Fibroblast of skin of left quadriceps (primary cell): Measurements from ENCODE around the gene KRCC1.
"Not testable (repeated sequence)": the region's sequence is repeated elsewhere in the genome, so short reads cannot be mapped to it uniquely, and the experiment has no call there.

Experiments
- DNase-seq, 2 experiments: peaks; one replicate each; pipeline ENCODE4 v3.0.0-alpha.2; 2013; ENCODE audit warnings: low read depth in 2 of 2

Gene KRCC1

DNA sequence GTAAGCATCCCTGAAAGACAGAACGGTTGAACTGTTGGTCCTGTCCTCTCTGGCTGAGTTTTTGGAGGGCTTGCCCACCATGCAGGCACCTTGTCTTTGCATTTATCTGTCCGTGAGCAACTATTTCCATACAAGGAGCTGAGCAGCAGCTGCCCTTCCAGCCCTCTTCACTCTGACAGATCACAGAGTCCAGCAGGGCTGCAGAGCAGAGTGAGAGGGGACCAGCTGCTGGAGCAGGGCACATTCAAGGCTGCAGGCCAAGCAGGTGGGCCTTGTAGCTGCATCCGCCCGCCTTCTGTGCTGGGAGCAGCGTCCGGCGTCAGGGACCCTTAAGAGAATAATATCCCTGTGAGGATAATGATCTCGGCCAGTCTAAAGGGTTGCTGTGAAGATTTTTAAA is 21.5 kb upstream of the KRCC1 start:
- no peak for DNase-seq

DNA sequence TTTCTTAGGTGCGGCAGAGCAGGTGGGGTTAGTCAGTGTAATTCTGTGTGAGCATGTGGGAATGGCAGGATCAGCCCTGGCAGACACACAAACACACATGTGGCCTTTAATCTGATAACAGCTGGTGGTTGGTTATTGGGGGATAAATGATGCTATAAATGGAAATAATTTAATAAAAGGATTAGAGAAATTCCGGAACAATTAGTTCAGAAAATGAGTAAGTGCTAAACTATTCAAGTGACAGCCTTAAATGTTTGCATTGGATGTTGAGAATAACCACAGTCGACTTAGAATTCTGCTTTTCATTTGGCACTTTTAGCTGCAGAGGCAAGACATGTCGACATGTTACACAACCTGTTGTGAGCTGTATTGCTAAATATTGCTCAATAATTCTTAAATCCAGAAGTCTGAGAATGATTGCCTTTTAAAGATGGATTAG is 19.3 kb upstream of the KRCC1 start:
- DNase-seq, result peak; percentile 92 to 93

DNA sequence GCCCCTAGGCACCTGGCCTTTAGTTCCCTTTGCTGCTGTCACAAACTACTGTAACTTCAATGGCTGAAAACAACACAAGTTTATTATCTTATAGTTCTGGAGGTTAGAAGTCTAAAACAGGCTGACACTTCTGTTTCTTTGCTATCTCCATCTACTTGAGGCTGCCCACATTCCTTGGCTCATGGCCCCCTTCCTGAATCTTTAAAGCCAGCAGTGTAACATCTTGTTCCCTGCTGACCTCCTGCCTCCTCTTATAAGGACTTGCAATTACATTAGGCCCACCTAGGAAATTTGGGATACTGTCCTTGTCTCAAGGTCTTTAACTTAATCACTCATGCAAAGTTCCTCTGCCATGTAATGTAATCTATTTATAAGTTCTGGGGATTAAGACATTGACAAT is 18.6 kb upstream of the KRCC1 start:
- DNase-seq, result no peak

DNA sequence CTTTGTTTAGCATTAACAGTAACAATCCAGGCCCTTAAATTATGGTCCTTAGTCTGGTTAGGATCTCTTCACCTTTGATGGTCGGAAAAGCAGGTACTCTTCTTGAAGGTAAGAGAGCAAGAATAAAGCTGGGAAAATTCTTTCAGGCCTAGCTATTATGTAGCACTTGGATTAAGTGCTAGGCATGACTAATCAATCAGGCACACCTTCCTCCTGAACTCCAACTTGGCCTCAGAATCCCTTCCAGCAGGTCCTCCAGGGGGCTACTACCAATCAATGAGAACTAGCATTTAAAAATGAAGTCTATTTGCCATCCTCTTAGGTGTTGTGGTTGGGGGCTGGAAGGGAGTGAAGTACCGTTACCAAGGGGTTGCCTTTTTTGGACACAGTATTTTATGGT is 15.8 kb upstream of the KRCC1 start:
- DNase-seq, result no peak

DNA sequence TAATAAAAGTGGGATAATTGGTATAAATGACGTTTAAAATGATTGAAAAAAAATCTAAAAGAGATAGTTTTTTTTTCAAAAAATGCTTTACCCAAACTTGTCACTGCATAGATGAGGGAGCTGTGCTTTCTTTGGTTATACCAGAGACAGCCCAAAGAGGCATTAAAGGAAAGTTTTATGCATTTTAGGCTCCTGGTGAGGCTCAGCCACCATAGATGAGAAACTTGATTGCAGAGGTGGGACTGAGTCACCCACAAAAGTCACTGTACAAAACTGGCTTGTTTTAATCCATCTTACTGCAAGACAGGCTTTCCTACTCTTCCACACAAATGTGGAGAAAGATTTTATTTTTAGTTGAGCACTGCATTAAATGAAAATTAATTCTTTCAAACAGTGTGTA is 14.5 kb upstream of the KRCC1 start:
- DNase-seq, result no peak

DNA sequence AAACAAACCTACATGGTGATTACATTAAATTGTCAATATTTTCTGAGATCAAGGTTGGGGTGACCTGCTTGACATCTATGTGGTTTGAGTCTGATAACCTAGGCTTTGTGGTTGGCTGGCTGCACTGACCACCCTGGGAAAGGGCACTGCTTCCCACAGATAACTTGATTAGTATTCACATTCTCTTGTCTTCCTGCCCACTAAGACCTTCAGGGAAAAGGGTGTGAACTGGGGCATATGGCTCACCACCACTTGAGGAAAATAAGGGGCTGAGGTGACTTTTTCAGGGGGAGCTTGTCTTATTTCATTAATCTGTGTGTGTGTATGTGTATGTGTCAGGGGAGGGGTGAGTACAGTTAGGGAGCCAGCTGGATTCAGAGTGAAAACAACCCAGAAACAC is 13.5 kb upstream of the KRCC1 start:
- DNase-seq, result no peak

DNA sequence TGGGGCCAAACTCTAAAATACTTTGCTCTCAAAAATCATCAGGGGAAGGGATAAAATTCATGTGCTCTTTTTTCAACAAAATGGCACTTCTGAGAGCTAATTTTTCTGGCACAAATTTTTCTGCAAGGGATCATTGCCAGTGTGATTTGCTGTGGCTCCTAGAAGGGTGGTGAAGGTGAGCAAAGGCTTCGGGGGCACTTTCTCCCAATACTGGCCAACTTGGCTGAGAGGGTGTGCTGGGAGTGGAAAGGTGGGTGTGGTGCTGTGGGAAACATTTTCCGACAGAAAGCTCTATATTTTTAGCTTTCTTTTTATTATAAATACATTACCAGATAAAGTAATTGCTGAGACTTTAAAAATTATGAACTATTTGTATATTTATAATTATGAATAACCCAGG is 12.5 kb upstream of the KRCC1 start:
- no peak for DNase-seq

DNA sequence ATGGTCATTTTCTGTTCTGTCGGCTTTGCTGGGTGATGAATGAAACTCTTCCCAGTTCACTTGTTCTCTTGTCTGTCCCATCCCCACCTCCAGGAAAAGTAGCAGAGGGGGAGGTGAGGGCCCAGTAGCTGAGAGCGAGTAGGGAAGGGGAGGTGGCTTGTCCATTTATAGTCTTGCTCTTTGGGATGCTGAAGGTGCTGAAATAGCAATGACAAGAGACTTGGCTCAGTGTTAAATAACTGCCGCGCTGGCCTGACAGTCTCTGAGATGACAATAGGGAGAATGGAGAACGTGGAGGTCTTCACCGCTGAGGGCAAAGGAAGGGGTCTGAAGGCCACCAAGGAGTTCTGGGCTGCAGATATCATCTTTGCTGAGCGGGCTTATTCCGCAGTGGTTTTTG is 12.0 kb upstream of the KRCC1 start, which contains the start of gene SMYD1:
SMYD1 (plus strand) TSS at position 228 of the 400 bp plus-strand sequence; CDS start at position 268, 40 bp downstream.
- no peak for DNase-seq

DNA sequence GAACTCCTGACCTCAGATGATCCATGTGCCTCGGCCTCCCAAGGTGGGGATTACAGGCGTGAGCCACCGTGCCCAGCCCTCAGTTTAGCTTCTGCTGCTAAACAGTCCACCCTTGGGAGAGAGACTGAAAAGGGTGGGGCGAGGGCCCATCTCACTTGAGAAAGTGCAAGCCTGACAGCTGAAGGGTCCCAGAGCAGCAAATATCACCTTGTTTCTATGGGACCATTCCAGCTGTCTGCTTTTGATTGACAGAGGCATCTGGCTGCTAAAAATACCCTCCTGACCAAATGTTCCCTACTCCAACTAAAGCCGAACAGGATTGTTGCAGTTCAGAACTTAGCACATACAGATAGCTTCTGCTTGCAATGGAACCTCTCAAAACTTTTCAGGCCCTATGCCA is 11.6 kb upstream of the KRCC1 start:
- no peak for DNase-seq

DNA sequence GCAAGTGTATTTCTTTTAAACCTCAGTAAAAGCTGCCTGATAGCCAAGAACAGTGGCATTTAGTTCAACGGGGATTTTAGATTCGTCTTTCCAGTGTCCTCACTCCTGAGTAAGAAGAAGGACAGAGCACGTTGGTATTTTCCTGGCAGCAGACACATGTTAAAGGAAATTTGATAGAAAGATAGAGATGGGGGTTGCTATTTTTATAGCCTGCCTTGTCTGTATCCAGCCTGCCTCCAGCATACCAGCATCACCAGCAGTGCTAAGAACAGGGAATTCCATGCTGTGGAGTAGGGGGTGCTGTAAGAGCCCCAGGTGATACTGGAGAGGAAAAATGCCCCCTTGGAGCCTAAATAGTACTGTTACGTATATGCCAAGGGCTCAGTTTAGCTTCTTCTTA is 11.0 kb upstream of the KRCC1 start:
- DNase-seq, result no peak

DNA sequence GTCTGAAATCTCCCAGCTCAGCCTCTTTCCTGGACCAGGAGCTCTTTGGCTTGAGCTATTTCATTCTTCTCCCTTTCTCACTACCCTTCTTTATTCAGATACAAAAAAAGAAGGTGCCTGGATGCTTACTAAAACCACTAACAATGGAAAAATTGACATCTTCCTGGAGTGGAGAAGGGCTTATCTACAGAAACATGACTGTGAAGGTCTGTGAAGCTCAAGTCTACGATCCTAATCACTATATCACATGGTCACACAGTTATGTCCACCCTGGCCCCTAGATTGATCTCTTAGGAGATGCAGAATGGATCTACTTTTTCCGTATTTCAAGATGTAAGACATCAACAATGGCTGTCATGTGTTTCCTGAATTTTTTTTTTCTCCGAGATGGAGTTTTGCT is 5.7 kb upstream of the KRCC1 start:
- no peak for DNase-seq

DNA sequence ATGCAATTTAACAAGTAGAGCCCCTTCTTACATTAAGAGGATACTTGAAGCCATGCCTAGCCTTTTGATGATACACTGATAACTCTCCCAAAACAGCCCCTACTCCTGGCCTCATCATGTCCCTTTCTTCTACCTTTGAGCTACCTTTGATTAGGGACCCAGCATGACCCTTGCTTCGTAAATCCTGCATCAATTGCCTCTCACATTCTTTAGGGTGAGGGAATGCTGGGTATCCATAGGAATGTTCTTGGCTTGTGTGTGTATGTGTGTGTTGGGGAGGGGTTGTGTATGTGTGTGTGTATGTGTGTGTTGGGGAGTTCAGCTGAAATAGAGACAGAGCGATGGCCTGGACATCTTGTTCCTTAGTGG is 5.3 kb upstream of the KRCC1 start:
- DNase-seq, result no peak

DNA sequence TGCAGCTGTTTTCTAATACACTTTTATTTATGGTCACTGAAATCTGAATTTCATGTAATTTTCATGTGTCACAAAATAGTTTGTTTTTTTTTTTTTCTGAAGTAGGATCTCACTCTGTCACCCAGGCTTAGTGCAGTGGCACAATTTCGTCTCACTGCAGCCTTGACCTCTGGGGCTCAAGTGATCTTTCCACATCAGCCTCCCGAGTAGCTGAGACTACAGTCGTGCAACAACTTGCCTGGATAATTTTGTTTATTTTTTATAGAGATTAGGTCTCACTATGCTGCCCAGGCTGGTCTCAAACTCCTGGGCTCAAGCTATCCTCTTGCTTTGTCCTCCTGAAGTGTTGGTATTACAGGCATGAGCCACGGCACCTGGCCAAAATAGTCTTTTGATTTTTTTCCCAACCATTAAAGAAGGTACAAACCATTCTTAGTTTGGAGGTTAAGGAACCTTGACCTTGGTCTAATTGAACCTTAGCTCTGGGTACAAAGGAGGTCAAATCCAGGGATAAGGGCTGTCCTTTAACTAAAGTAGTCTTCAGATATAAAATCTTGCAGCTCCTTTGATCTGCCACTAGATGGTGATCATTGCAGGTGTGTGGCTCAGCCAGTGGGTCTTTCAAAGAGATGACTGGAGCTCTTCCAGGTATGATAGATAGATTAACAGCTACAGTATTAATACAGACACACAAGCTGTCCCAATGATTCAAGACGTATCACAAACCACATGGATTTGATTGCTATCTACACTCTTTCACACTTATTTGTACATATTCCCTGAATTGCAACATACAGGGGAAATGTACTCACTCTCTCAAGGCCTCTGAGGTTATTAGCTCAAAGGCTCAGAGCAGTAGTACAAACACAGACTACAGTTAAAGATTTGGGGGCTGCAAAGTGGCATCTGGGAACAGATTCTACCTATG is 4.7 kb upstream of the KRCC1 start:
- DNase-seq, result no peak

DNA sequence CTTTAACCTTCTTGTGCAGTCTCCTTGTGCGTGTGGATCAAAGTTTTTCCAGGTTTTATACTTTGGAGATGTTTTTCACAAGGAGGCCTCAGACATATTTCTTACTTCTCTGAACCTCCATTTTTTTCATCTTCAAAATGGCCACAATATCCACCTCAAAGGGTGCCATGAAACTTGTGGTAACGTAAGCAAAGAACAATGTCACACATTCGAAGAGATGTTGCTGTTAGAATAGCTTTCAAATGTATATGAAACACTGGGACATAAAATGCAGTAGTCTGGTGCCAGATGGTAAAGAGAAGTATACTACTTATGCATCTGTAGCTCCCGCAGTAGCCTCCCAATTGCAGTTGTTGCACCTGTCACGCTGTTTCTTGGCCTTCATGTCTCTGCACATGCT is 2.6 kb upstream of the KRCC1 start:
- no peak for DNase-seq

DNA sequence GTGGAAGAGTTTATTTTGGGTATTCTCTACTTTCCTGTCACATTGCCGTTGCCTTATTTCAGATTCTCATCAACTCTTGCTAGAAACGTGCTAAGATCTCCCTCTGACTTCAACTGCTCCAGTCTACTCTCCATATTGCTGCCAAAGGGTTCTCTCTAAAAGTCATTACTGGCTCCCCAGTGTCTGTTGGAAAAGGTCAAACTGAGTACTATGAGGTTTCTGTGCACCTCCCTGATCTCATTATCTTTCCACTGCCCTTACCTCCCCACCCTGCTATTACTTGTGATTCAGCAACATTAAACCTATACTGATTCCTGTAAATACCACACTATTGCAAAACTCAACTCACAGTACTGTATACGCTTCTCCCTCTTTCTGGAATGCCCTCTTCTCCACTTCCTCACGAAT is 1.9 kb upstream of the KRCC1 start:
- DNase-seq, result no peak

DNA sequence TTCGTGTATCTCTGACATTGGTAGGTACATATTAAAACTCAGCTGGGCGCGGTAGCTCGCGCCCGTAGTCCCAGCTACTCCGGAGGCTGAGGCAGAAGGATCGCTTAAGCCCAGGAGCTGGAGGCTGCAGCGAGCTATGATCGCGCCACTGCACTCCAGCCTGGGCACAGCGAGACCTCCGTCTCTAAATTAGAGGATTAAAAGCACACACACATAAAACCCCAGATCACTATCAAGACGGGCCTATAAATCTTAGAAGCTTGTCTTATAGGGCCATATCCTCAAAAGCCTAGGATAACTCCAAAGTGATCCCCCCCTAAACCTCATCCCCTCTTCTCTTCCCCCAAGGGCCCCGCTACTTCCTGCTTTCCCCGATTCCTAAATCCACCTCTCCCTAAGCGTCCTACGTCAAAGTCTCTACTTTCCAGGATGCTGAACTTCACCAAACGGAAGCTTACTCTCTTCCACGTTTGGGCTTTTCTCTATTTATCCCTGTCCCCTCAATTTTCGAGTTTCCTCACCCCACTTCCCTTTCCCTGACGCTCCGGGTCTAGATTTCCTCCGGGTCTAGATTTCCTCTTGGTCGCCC is 707 bp downstream of the KRCC1 start:
- no peak for DNase-seq

DNA sequence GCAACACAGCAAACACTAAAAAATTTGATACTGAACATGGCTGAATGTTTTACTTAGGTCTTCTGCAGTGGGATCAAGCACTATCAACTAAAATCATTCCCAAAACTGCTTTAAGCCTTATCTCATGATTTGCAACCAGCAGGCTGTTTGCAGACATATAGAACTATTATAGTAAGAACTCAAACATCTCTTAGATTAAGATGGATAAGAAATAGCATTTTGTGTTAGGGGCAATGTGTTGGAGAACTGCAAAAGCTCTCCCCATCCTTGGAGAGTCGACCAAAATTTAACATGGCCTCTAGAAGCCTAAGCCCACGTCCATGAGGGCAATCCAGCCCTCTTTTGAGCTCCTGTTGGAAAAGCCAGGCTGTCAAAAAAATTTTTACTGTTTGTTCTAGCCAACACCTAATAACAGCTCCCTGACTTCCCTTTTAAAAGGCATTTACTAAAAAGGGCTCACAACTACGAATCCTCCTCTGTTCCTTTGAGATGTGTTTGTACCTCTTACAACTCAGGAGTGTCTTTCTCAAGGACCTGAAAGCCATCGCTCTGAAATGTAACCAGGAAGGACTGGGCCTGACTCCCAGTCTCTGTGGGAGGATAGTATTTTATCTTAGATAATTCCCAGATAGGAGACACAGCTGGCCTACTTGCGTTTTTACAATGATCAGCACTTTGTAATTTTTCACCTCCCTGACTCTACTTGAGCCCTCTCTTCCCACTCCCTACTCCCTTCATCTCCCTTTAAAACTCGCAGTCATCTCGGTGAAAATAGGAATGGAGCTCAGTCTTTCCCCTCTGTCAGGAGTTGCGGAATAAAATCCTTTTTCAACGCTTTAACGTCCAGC is 1.4 kb downstream of the KRCC1 start:
- DNase-seq, result no peak

DNA sequence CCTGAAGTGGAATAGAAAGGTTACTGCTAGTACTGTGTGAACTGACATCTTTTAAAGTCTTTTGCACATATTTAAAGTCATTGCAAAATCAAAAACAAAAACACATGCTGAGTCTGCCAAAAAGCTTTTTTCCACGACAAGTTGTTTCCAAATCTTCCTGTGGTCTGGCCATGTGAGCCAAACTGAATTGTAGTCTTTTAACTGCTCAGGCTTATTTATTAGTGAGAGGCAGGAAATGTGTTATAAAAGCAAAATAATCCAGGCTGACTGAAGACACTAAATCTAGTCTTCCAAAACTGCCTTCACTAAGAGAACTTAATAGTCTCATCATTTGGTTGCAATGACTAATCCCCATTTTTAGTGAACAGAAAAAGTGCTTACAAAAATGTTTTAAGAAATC is 2.3 kb downstream of the KRCC1 start:
- peak; percentile 84 to 86 for DNase-seq

DNA sequence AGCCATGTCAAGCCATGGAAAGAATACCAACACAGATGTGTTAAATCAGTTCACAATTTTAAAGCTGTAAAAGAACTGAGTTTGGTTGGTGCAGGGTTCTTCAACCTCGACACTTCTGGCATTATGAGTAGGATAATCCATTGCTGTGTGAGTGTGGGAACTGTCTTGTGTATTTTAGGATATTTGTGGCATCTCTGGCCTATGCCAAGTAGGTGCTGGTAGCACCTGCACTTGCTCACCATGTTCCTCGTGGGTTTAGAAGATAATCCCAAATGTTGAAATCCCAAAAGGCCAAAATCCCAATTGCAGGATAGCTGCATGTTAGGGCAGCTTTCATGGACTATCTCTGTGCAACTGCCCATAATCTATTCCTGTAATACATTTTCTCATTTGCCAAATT is 3.8 kb downstream of the KRCC1 start:
- DNase-seq, result no peak

DNA sequence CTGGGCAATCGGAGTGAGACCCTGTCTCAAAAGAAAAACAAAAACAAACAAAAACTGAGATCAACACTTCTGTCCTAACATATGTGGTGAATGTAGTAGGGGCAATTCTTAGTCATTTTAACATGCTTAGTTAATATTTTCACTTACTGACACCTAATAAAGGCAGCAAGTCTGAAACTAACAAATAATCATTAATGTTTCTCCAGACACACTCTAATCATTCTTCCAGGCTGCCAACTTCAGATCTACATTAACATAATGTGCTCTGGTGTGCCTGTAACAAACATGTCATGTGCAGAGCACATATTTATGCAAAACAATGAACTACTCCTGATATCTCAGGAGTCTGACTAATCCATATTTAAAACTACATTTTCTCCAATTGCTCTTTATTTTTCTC is 6.0 kb downstream of the KRCC1 start:
- DNase-seq, result no peak

DNA sequence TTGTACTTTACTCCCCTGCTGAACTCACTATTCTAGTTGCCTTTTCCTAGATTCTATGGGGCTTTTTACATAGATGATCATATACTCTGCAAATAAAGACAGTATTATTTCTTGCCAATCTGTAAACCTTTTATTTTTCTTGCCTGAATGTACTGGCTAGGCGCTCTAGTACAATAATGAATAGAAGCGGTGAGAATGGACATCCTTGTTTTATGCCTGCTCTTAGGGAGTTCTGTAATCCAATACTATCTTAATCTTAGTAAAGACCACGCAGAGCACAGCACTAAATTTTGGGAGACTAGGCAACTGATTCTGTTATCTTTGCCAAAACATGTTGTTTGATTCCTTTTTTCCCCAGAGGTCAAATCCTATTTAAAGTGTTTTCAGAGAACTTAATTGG is 7.0 kb downstream of the KRCC1 start:
- no peak for DNase-seq

DNA sequence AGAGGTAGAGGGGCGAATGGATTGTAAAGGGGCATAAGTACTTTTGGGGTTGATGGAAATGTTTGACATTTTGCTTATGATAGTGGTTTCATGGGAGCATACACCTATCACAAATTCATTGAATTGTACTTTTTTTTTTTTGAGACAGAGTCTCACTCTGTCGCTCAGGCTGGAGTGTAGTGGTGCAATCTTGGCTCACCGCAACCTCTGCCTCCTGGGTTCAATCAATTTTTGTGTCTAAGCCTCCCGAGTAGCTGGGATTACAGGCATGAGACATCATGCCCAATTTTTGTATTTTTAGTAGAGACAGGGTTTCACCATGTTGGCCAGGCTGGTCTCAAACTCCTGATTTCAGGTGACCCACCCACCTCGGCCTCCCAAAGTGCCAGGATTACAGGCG is 10.0 kb downstream of the KRCC1 start:
- DNase-seq, result not testable (repeated sequence)

DNA sequence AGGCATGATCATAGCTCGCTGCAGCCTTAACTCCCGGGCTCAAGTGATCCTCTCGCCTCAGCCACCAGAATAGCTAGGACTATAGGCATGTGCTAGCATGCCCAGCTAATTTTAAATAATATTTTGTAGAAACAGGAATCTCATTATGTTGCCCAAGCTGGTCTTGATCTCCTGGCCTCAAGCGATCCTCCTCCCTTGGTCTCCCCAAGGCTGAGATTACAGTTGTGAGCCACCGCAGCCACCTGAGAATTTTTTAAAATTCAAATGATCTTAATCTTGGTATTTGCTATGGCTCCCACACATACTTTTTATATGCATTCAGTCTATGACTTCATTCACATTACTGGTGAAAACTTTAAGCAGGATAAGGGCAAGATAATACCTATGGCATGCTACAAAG is 13.1 kb downstream of the KRCC1 start:
- DNase-seq, result no peak
